ENCODE measurements around the gene CNTN6. TPM values are rescaled to one million over a fixed set of nuclear protein-coding genes. Genes with fewer than 3 reads are reported as not detected.

The CNTN6 gene
- total RNA-seq, 1 experiment from 2014 or later, result not detected

GRCh38 chr3:1093217-1093616 lies 393 bp downstream of the CNTN6 start:
- no TSS peak for BruUV-seq (replicated peaks)
- ATAC-seq (no peak), DNase-seq (ENCODE audit: low read depth, low spot score) (no peak)
- Histone ChIP-seq H3K9me3 (ENCODE audit: control insufficient read depth in 1 of 2, insufficient read depth in 1 of 2, low read depth in 1 of 2, low read length in 2 of 2) (peaks cover 24 to 25% of the 10 kb centered on the region in 2 experiments; a peak in 2 of 4 replicates), H3K4me1 (ENCODE audit: control insufficient read depth in 1 of 2, insufficient read depth in 2 of 2, low read length in 2 of 2) (no peaks in the 10 kb centered on the region), H3K9me2 (ENCODE audit: insufficient read depth) (no peaks in the 10 kb centered on the region), H3K9ac (ENCODE audit: low read length) (no peak overlapping the region), H4K20me1 (ENCODE audit: insufficient read depth) (no peaks in the 10 kb centered on the region), H3K79me2 (ENCODE audit: insufficient read depth, low read length) (no peaks in the 10 kb centered on the region), H3K4me2 (ENCODE audit: low read length) (no peak overlapping the region), H2AFZ (ENCODE audit: low read depth, low read length, poor library complexity, severe bottlenecking) (no peak overlapping the region), H3K4me3 (replicated peaks in 1 of 2; ENCODE audit: low read depth in 1 of 2, low read length in 2 of 2) (no peak overlapping the region), H3K27me3 (ENCODE audit: insufficient read depth, low read length) (no peaks in the 10 kb centered on the region), H3K27ac (ENCODE audit: low read depth, low read length) (no peak overlapping the region), H3K36me3 (ENCODE audit: control insufficient read depth in 1 of 2, insufficient read depth in 2 of 2, low read length in 2 of 2) (no peaks in the 10 kb centered on the region)
- TF ChIP-seq TCF7L2 (IDR thresholded peaks at IDR 0.05; ENCODE audit: borderline replicate concordance, extremely low read depth, insufficient read depth, insufficient read length) (no peak), POLR2AphosphoS5 (IDR thresholded peaks at IDR 0.05; ENCODE audit: low read depth, low read length) (no peak)
- TF ChIP-seq, protein P1, sequence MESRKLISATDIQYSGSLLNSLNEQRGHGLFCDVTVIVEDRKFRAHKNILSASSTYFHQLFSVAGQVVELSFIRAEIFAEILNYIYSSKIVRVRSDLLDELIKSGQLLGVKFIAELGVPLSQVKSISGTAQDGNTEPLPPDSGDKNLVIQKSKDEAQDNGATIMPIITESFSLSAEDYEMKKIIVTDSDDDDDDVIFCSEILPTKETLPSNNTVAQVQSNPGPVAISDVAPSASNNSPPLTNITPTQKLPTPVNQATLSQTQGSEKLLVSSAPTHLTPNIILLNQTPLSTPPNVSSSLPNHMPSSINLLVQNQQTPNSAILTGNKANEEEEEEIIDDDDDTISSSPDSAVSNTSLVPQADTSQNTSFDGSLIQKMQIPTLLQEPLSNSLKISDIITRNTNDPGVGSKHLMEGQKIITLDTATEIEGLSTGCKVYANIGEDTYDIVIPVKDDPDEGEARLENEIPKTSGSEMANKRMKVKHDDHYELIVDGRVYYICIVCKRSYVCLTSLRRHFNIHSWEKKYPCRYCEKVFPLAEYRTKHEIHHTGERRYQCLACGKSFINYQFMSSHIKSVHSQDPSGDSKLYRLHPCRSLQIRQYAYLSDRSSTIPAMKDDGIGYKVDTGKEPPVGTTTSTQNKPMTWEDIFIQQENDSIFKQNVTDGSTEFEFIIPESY (IDR thresholded peaks at IDR 0.05; ENCODE audit: extremely low read depth, insufficient replicate concordance, low read length), result no peak
- ChIA-PET CTCF (no interaction called here), RAD21 (ENCODE audit: low non-redundant PET in 1 of 2, low total read pairs in 2 of 2, uncharacterized antibody in 2 of 2, unreplicated experiment in 2 of 2) (no interaction called here), POLR2A (no interaction called here)
- intact Hi-C loops (cut with micrococcal nuclease), result no loop called here

DNA sequence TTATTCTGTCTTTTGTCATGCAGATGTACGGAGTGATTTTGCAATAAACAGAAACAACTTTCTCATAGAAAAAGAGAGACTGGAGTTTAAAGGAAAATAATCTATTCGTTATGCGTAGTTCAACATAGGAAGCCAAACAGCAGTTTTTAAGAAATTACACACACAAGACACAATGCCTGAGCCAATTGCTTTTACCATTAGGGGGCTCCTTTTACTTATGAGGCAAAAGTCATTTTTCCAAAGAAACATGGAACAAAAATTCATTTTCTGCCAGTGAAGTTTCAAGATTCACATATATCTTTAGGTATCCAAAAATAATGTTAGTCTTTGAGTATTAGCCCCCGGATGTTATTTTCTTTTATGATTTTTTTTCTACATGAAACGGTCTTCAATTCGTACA lies 10.7 kb downstream of the CNTN6 start:
- no peaks in the 10 kb centered on the region for H3K36me3 ChIP-seq (ENCODE audit: control insufficient read depth in 1 of 2, insufficient read depth in 2 of 2, low read length in 2 of 2)
- DNase-seq (ENCODE audit: low read depth, low spot score) (no peak), ATAC-seq (no peak)
- no peak overlapping the region for H3K4me2 ChIP-seq (ENCODE audit: low read length)
- H3K79me2 ChIP-seq (ENCODE audit: insufficient read depth, low read length), result no peaks in the 10 kb centered on the region
- no TSS peak for BruUV-seq (replicated peaks)
- no peak overlapping the region for H3K27ac ChIP-seq (ENCODE audit: low read depth, low read length)
- H3K9ac ChIP-seq (ENCODE audit: low read length), result no peak overlapping the region
- H3K9me3 ChIP-seq (ENCODE audit: control insufficient read depth in 1 of 2, insufficient read depth in 1 of 2, low read depth in 1 of 2, low read length in 2 of 2), result peaks cover 0 to 9% of the 10 kb centered on the region in 2 experiments; a peak in 2 of 4 replicates
- no peaks in the 10 kb centered on the region for H3K9me2 ChIP-seq (ENCODE audit: insufficient read depth)
- H3K27me3 ChIP-seq (ENCODE audit: insufficient read depth, low read length), result no peaks in the 10 kb centered on the region
- ChIA-PET CTCF (no interaction called here), POLR2A (no interaction called here), RAD21 (ENCODE audit: low non-redundant PET in 1 of 2, low total read pairs in 2 of 2, uncharacterized antibody in 2 of 2, unreplicated experiment in 2 of 2) (no interaction called here)
- no peak overlapping the region for H2AFZ ChIP-seq (ENCODE audit: low read depth, low read length, poor library complexity, severe bottlenecking)
- H3K4me1 ChIP-seq (ENCODE audit: control insufficient read depth in 1 of 2, insufficient read depth in 2 of 2, low read length in 2 of 2), result no peaks in the 10 kb centered on the region
- H3K4me3 ChIP-seq (replicated peaks in 1 of 2; ENCODE audit: low read depth in 1 of 2, low read length in 2 of 2), result no peak overlapping the region
- no peaks in the 10 kb centered on the region for H4K20me1 ChIP-seq (ENCODE audit: insufficient read depth)
- intact Hi-C loops (cut with micrococcal nuclease), result no loop called here
- TF ChIP-seq, protein P1 (IDR thresholded peaks at IDR 0.05; ENCODE audit: extremely low read depth, insufficient replicate concordance, low read length), result no peak
- TF ChIP-seq REST (IDR thresholded peaks at IDR 0.05; ENCODE audit: low read depth), result no peak
- no peak for TF ChIP-seq POLR2A (IDR thresholded peaks at IDR 0.05; ENCODE audit: borderline replicate concordance, extremely low read depth, insufficient read depth, insufficient read length)
- TF ChIP-seq POLR2AphosphoS5 (IDR thresholded peaks at IDR 0.05; ENCODE audit: low read depth, low read length), result no peak
- no peak for TF ChIP-seq ELF1 (IDR thresholded peaks at IDR 0.05; ENCODE audit: borderline replicate concordance, low read depth)
- TF ChIP-seq RAD21 (IDR thresholded peaks at IDR 0.05; ENCODE audit: low read depth), result no peak
- TF ChIP-seq CBX3 (IDR thresholded peaks at IDR 0.05; ENCODE audit: low read depth), result no peak
- TF ChIP-seq MAX (IDR thresholded peaks at IDR 0.05), result no peak
- TF ChIP-seq ZNF274 (IDR thresholded peaks at IDR 0.05; ENCODE audit: low read depth, low read length), result no peak
- TF ChIP-seq, protein P2, sequence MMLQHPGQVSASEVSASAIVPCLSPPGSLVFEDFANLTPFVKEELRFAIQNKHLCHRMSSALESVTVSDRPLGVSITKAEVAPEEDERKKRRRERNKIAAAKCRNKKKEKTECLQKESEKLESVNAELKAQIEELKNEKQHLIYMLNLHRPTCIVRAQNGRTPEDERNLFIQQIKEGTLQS (IDR thresholded peaks at IDR 0.05), result no peak
- TF ChIP-seq JUND (IDR thresholded peaks at IDR 0.05), result no peak

Data from HCT116 (cell line).